ENCODE results near the gene FBXL15. TPM values are rescaled to one million over a fixed set of nuclear protein-coding genes. Genes with fewer than 3 reads are reported as not detected.

The FBXL15 gene
- total and polyA plus RNA-seq, 4 donors = 10.0 to 35.2 (median 24.3) TPM

GRCh38 chr10:102463983-102464382 is 43.3 kb downstream of the FBXL15 start:
- no peaks in the 10 kb centered on the region for H3K9me3 ChIP-seq (ENCODE audit: control insufficient read depth, insufficient read depth, low read length)
- peaks cover 8% of the 10 kb centered on the region for H3K36me3 ChIP-seq (ENCODE audit: control insufficient read depth, insufficient read depth, low read length)
- H3K4me3 ChIP-seq (ENCODE audit: low read depth, low read length) = no peak overlapping the region
- no peak for DNase-seq (ENCODE audit: low read depth in 4 of 6, low spot score in 6 of 6)
- 87% methylated on average over 10 of the region's 10 CpGs for WGBS (ENCODE audit: insufficient coverage)
- no peak overlapping the region for H3K27ac ChIP-seq (ENCODE audit: low read depth, low read length)
- no peaks in the 10 kb centered on the region for H3K27me3 ChIP-seq (ENCODE audit: control insufficient read depth, insufficient read depth, low read length)
- peaks cover 24% of the 10 kb centered on the region for H3K4me1 ChIP-seq (ENCODE audit: control insufficient read depth, insufficient read depth, low read length)

- Histone ChIP-seq H3K9me3 (ENCODE audit: control insufficient read depth, insufficient read depth, low read length) (no peaks in the 10 kb centered on the region), H3K27me3 (ENCODE audit: control insufficient read depth, insufficient read depth, low read length) (no peaks in the 10 kb centered on the region), H3K36me3 (ENCODE audit: control insufficient read depth, insufficient read depth, low read length) (peaks cover 20% of the 10 kb centered on the region), H3K4me3 (ENCODE audit: low read depth, low read length) (no peak overlapping the region), H3K4me1 (ENCODE audit: control insufficient read depth, insufficient read depth, low read length) (peaks cover 24% of the 10 kb centered on the region), H3K27ac (ENCODE audit: low read depth, low read length) (no peak overlapping the region)
- WGBS (ENCODE audit: insufficient coverage) = 79% methylated on average over 1 of the region's 3 CpGs
- no peak for DNase-seq (ENCODE audit: low read depth in 4 of 6, low spot score in 6 of 6)
Observed at GRCh38 chr10:102465466-102465865, 44.8 kb downstream of the FBXL15 start.

GRCh38 chr10:102467318-102467717 is 46.7 kb downstream of the FBXL15 start:
- H3K27ac ChIP-seq (ENCODE audit: low read depth, low read length) = no peak overlapping the region
- H3K27me3 ChIP-seq (ENCODE audit: control insufficient read depth, insufficient read depth, low read length) = no peaks in the 10 kb centered on the region
- peaks cover 35% of the 10 kb centered on the region for H3K36me3 ChIP-seq (ENCODE audit: control insufficient read depth, insufficient read depth, low read length)
- DNase-seq (ENCODE audit: low read depth in 4 of 6, low spot score in 6 of 6) = no peak
- H3K4me3 ChIP-seq (ENCODE audit: low read depth, low read length) = no peak overlapping the region
- peaks cover 10% of the 10 kb centered on the region for H3K4me1 ChIP-seq (ENCODE audit: control insufficient read depth, insufficient read depth, low read length)
- 79% methylated on average over 2 of the region's 6 CpGs for WGBS (ENCODE audit: insufficient coverage)
- no peaks in the 10 kb centered on the region for H3K9me3 ChIP-seq (ENCODE audit: control insufficient read depth, insufficient read depth, low read length)

- peaks cover 40% of the 10 kb centered on the region for H3K36me3 ChIP-seq (ENCODE audit: control insufficient read depth, insufficient read depth, low read length)
- H3K27me3 ChIP-seq (ENCODE audit: control insufficient read depth, insufficient read depth, low read length) = no peaks in the 10 kb centered on the region
- H3K27ac ChIP-seq (ENCODE audit: low read depth, low read length) = no peak overlapping the region
- WGBS (ENCODE audit: insufficient coverage) = 78% methylated on average over 1 of the region's 6 CpGs
- no peak overlapping the region for H3K4me3 ChIP-seq (ENCODE audit: low read depth, low read length)
- DNase-seq (ENCODE audit: low read depth in 4 of 6, low spot score in 6 of 6) = no peak
- peaks cover 4% of the 10 kb centered on the region for H3K4me1 ChIP-seq (ENCODE audit: control insufficient read depth, insufficient read depth, low read length)
- no peaks in the 10 kb centered on the region for H3K9me3 ChIP-seq (ENCODE audit: control insufficient read depth, insufficient read depth, low read length)
Observed at GRCh38 chr10:102467971-102468438, 47.4 kb downstream of the FBXL15 start.

GRCh38 chr10:102468683-102469082 is 48.0 kb downstream of the FBXL15 start:
- no peaks in the 10 kb centered on the region for H3K9me3 ChIP-seq (ENCODE audit: control insufficient read depth, insufficient read depth, low read length)
- H3K4me3 ChIP-seq (ENCODE audit: low read depth, low read length) = no peak overlapping the region
- peaks cover 46% of the 10 kb centered on the region for H3K36me3 ChIP-seq (ENCODE audit: control insufficient read depth, insufficient read depth, low read length)
- 73% methylated on average over 7 of the region's 9 CpGs for WGBS (ENCODE audit: insufficient coverage)
- H3K27ac ChIP-seq (ENCODE audit: low read depth, low read length) = no peak overlapping the region
- H3K27me3 ChIP-seq (ENCODE audit: control insufficient read depth, insufficient read depth, low read length) = no peaks in the 10 kb centered on the region
- H3K4me1 ChIP-seq (ENCODE audit: control insufficient read depth, insufficient read depth, low read length) = no peaks in the 10 kb centered on the region
- no peak for DNase-seq (ENCODE audit: low read depth in 4 of 6, low spot score in 6 of 6)

GRCh38 chr10:102470579-102471546 is 50.2 kb downstream of the FBXL15 start:
- no peaks in the 10 kb centered on the region for H3K9me3 ChIP-seq (ENCODE audit: control insufficient read depth, insufficient read depth, low read length)
- H3K4me1 ChIP-seq (ENCODE audit: control insufficient read depth, insufficient read depth, low read length) = no peaks in the 10 kb centered on the region
- peaks cover 56% of the 10 kb centered on the region for H3K36me3 ChIP-seq (ENCODE audit: control insufficient read depth, insufficient read depth, low read length)
- WGBS (ENCODE audit: insufficient coverage) = 93% methylated on average over 30 of the region's 36 CpGs
- H3K27me3 ChIP-seq (ENCODE audit: control insufficient read depth, insufficient read depth, low read length) = no peaks in the 10 kb centered on the region
- no peak for DNase-seq (ENCODE audit: low read depth in 4 of 6, low spot score in 6 of 6)
- H3K27ac ChIP-seq (ENCODE audit: low read depth, low read length) = no peak overlapping the region
- H3K4me3 ChIP-seq (ENCODE audit: low read depth, low read length) = no peak overlapping the region

Small RNA genes lying within 50 kb of the gene (small RNA-seq; reads per million reads assigned to genes)
- gene MIR146B (ENCODE audit: low replicate concordance) = 1,694 reads per million, percentile 100 among the genes with 10 or more reads in this experiment

Other genes starting within 250 kb of the FBXL15 start
- gene ELOVL3, start 194.5 kb upstream of the FBXL15 start, total RNA-seq = under 1 TPM; 0.40 to 0.50 TPM
- under 1 TPM in 1 of 2 donors, not detected in 1; 0.42 TPM for gene ELOVL3, start 194.5 kb upstream of the FBXL15 start, polyA plus RNA-seq (ENCODE audit: insufficient read length in 2 of 2)
- gene PITX3, start 179.3 kb upstream of the FBXL15 start, total RNA-seq = 1 to 10 TPM in 1 of 2 donors, not detected in 1; 1.6 TPM
- gene PITX3, start 179.3 kb upstream of the FBXL15 start, polyA plus RNA-seq (ENCODE audit: insufficient read length in 2 of 2) = under 1 TPM; 0.14 to 0.22 TPM
- 10 to 100 TPM; 29.0 to 35.5 TPM for gene GBF1, start 175.3 kb upstream of the FBXL15 start, total RNA-seq
- 10 to 100 TPM; 59.1 to 60.4 TPM for gene GBF1, start 175.3 kb upstream of the FBXL15 start, polyA plus RNA-seq (ENCODE audit: insufficient read length in 2 of 2)
- 10 to 100 TPM in 1 of 2 donors, 1 to 10 TPM in 1; 6.4 to 16.6 TPM for gene NFKB2, start 25.1 kb upstream of the FBXL15 start, total RNA-seq
- 10 to 100 TPM in 1 of 2 donors, 1 to 10 TPM in 1; 9.1 to 15.4 TPM for gene NFKB2, start 25.1 kb upstream of the FBXL15 start, polyA plus RNA-seq (ENCODE audit: insufficient read length in 2 of 2)
- 10 to 100 TPM; 32.7 to 39.6 TPM for gene PSD, start 2.1 kb upstream of the FBXL15 start, total RNA-seq
- 100 to 1,000 TPM; 132 to 151 TPM for gene PSD, start 2.1 kb upstream of the FBXL15 start, polyA plus RNA-seq (ENCODE audit: insufficient read length in 2 of 2)
- 100 to 1,000 TPM in 1 of 2 donors, 10 to 100 TPM in 1; 87.2 to 120 TPM for gene CUEDC2, start 11.7 kb downstream of the FBXL15 start, total RNA-seq
- gene CUEDC2, start 11.7 kb downstream of the FBXL15 start, polyA plus RNA-seq (ENCODE audit: insufficient read length in 2 of 2) = 100 to 1,000 TPM; 154 to 168 TPM
- under 1 TPM in 1 of 2 donors, not detected in 1; 0.28 TPM for gene C10orf95, start 30.7 kb downstream of the FBXL15 start, total RNA-seq
- 1 to 10 TPM in 1 of 2 donors, under 1 TPM in 1; 0.95 to 1.7 TPM for gene C10orf95, start 30.7 kb downstream of the FBXL15 start, polyA plus RNA-seq (ENCODE audit: insufficient read length in 2 of 2)
- gene ACTR1A, start 81.9 kb downstream of the FBXL15 start, total RNA-seq = 100 to 1,000 TPM; 113 to 134 TPM
- 100 to 1,000 TPM; 175 to 177 TPM for gene ACTR1A, start 81.9 kb downstream of the FBXL15 start, polyA plus RNA-seq (ENCODE audit: insufficient read length in 2 of 2)
- 10 to 100 TPM in 1 of 2 donors, 1 to 10 TPM in 1; 6.8 to 11.0 TPM for gene SUFU, start 83.1 kb downstream of the FBXL15 start, total RNA-seq
- 10 to 100 TPM; 24.8 to 27.0 TPM for gene SUFU, start 83.1 kb downstream of the FBXL15 start, polyA plus RNA-seq (ENCODE audit: insufficient read length in 2 of 2)
- gene TRIM8, start 223.6 kb downstream of the FBXL15 start, total RNA-seq = 10 to 100 TPM; 42.2 to 59.8 TPM
- gene TRIM8, start 223.6 kb downstream of the FBXL15 start, polyA plus RNA-seq (ENCODE audit: insufficient read length in 2 of 2) = 100 to 1,000 TPM; 144 to 156 TPM

Data from spinal cord (tissue), 10 donors.